ENCODE results near the gene DARS2. TPM values are rescaled to one million over a fixed set of nuclear protein-coding genes. Genes with fewer than 3 reads are reported as not detected.

DARS2 gene
- total and polyA plus RNA-seq, 4 donors, result 5.0 to 13.0 (median 10.1) TPM

DNA sequence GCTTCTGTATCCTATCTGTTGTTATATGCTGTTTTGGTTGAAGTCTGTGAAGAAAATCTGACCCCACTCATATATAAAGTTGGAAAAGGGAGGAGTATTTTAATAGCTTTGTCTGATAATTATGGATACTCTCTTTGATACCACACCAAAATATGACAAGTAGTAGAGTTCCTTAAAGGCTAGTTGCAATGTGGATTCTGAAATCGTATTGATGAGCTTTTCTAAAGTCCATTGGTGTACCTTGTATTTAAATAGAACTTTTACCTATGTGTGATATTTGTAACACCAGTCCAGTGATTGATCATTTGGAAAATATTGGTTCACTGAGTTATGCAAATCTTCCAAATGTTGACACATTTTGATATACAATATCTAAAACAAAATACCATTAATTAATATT, 35.6 kb downstream of the DARS2 start:
- no peak overlapping the region for H3K27ac ChIP-seq (ENCODE audit: low read depth in 1 of 2, low read length in 2 of 2)
- no peak overlapping the region for H3K9ac ChIP-seq (ENCODE audit: low read depth in 1 of 2, low read length in 2 of 2)
- H3K36me3 ChIP-seq (ENCODE audit: control insufficient read depth in 4 of 4, insufficient read depth in 3 of 4, low read depth in 1 of 4, low read length in 3 of 4), result peaks cover 4 to 36% (median 27%) of the 10 kb centered on the region in 4 donors
- no peaks in the 10 kb centered on the region for H3K27me3 ChIP-seq (ENCODE audit: control insufficient read depth in 4 of 4, insufficient read depth in 4 of 4, low read length in 3 of 4)
- no peaks in the 10 kb centered on the region for H3K4me1 ChIP-seq (ENCODE audit: control insufficient read depth in 4 of 4, insufficient read depth in 4 of 4, low read length in 3 of 4)
- H3K9me3 ChIP-seq (ENCODE audit: control insufficient read depth in 4 of 4, low read length in 3 of 4), result no peaks in the 10 kb centered on the region
- DNase-seq (ENCODE audit: low spot score), result no peak
- H3K4me3 ChIP-seq (ENCODE audit: low read depth in 1 of 3, low read length in 3 of 3), result no peak overlapping the region
- 90% methylated on average over 1 of the region's 1 CpG for WGBS
- TF ChIP-seq, protein P1, sequence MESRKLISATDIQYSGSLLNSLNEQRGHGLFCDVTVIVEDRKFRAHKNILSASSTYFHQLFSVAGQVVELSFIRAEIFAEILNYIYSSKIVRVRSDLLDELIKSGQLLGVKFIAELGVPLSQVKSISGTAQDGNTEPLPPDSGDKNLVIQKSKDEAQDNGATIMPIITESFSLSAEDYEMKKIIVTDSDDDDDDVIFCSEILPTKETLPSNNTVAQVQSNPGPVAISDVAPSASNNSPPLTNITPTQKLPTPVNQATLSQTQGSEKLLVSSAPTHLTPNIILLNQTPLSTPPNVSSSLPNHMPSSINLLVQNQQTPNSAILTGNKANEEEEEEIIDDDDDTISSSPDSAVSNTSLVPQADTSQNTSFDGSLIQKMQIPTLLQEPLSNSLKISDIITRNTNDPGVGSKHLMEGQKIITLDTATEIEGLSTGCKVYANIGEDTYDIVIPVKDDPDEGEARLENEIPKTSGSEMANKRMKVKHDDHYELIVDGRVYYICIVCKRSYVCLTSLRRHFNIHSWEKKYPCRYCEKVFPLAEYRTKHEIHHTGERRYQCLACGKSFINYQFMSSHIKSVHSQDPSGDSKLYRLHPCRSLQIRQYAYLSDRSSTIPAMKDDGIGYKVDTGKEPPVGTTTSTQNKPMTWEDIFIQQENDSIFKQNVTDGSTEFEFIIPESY (IDR thresholded peaks at IDR 0.05), result no peak
- TF ChIP-seq EGR1 (IDR thresholded peaks at IDR 0.05; ENCODE audit: low read depth in 2 of 2), result no peak
- TF ChIP-seq CTCF (IDR thresholded peaks at IDR 0.05; ENCODE audit: low read depth, low read length, missing input control), result no peak
- no peak for TF ChIP-seq JUND (IDR thresholded peaks at IDR 0.05)
- TF ChIP-seq HNF4A (conservative IDR thresholded peaks at IDR 0.05), result no peak
- TF ChIP-seq GABPA (IDR thresholded peaks at IDR 0.05 in 1 of 2, conservative IDR thresholded peaks at IDR 0.05 in 1 of 2), result no peak
- TF ChIP-seq YY1 (IDR thresholded peaks at IDR 0.05), result no peak
- no peak for TF ChIP-seq RAD21 (IDR thresholded peaks at IDR 0.05)
- no peak for TF ChIP-seq RXRA (IDR thresholded peaks at IDR 0.05)
- TF ChIP-seq, protein P2, sequence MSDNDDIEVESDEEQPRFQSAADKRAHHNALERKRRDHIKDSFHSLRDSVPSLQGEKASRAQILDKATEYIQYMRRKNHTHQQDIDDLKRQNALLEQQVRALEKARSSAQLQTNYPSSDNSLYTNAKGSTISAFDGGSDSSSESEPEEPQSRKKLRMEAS (IDR thresholded peaks at IDR 0.05), result no peak
- TF ChIP-seq, protein P3, sequence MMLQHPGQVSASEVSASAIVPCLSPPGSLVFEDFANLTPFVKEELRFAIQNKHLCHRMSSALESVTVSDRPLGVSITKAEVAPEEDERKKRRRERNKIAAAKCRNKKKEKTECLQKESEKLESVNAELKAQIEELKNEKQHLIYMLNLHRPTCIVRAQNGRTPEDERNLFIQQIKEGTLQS (IDR thresholded peaks at IDR 0.05), result no peak
- no peak for TF ChIP-seq HNF4G (IDR thresholded peaks at IDR 0.05)
- no peak for TF ChIP-seq TAF1 (conservative IDR thresholded peaks at IDR 0.05)
- no peak for TF ChIP-seq NR2F2 (IDR thresholded peaks at IDR 0.05)

GRCh38 chr1:173861731-173862145, 37.3 kb downstream of the DARS2 start:
- Histone ChIP-seq H3K36me3 (ENCODE audit: control insufficient read depth in 4 of 4, insufficient read depth in 3 of 4, low read depth in 1 of 4, low read length in 3 of 4) (peaks cover 5 to 48% (median 37%) of the 10 kb centered on the region in 4 donors), H3K4me1 (ENCODE audit: control insufficient read depth in 4 of 4, insufficient read depth in 4 of 4, low read length in 3 of 4) (peaks cover 0 to 6% (median 2%) of the 10 kb centered on the region in 4 donors), H3K27me3 (ENCODE audit: control insufficient read depth in 4 of 4, insufficient read depth in 4 of 4, low read length in 3 of 4) (no peaks in the 10 kb centered on the region), H3K9ac (ENCODE audit: low read depth in 1 of 2, low read length in 2 of 2) (no peak overlapping the region), H3K9me3 (ENCODE audit: control insufficient read depth in 4 of 4, low read length in 3 of 4) (no peaks in the 10 kb centered on the region), H3K4me3 (ENCODE audit: low read depth in 1 of 3, low read length in 3 of 3) (no peak overlapping the region), H3K27ac (ENCODE audit: low read depth in 1 of 2, low read length in 2 of 2) (no peak overlapping the region)
- 91% methylated on average over 7 of the region's 7 CpGs for WGBS
- TF ChIP-seq, protein P1 (IDR thresholded peaks at IDR 0.05), result no peak
- no peak for TF ChIP-seq GABPA (IDR thresholded peaks at IDR 0.05 in 1 of 2, conservative IDR thresholded peaks at IDR 0.05 in 1 of 2)
- TF ChIP-seq EGR1 (IDR thresholded peaks at IDR 0.05; ENCODE audit: low read depth in 2 of 2), result no peak
- no peak for TF ChIP-seq HNF4A (conservative IDR thresholded peaks at IDR 0.05)
- no peak for TF ChIP-seq NR2F2 (IDR thresholded peaks at IDR 0.05)
- TF ChIP-seq CTCF (IDR thresholded peaks at IDR 0.05; ENCODE audit: low read depth, low read length, missing input control), result no peak
- TF ChIP-seq JUND (IDR thresholded peaks at IDR 0.05), result no peak
- no peak for TF ChIP-seq REST (IDR thresholded peaks at IDR 0.05)
- TF ChIP-seq SP1 (IDR thresholded peaks at IDR 0.05), result no peak
- no peak for TF ChIP-seq RAD21 (IDR thresholded peaks at IDR 0.05)
- TF ChIP-seq FOXA2 (IDR thresholded peaks at IDR 0.05), result no peak
- TF ChIP-seq, protein P3 (IDR thresholded peaks at IDR 0.05), result no peak
- TF ChIP-seq, protein P2 (IDR thresholded peaks at IDR 0.05), result no peak
- TF ChIP-seq RXRA (IDR thresholded peaks at IDR 0.05), result no peak
- no peak for TF ChIP-seq YY1 (IDR thresholded peaks at IDR 0.05)
- TF ChIP-seq TAF1 (conservative IDR thresholded peaks at IDR 0.05), result no peak
- no peak for TF ChIP-seq FOXA1 (IDR thresholded peaks at IDR 0.05)
- no peak for DNase-seq (ENCODE audit: low spot score)
